HepG2 (cell line): ENCODE measurements around the gene DYRK2. TPM values are rescaled to one million over a fixed set of nuclear protein-coding genes. Genes with fewer than 3 reads are reported as not detected.

Source experiments
- ATAC-seq: fragments of 200-7000 bp; cut with Tn5 transposase; 3 replicates; pipeline ENCODE4 v1.9.1; 2020; ENCODE audit warnings: mild to moderate bottlenecking, moderate library complexity
- BruUV-seq: library from RNA; stranded (reverse); fragments of 400-500 nt; replicated peaks from 2 replicates; lab custom pipeline; 2021; lab: Mats Ljungman, UMichigan
- CTCF ChIA-PET: fragments of 300-600 bp; formaldehyde crosslinking; extraction: SDS; loops from one replicate; lab custom pipeline; 2021; ENCODE audit warnings: low total read pairs, inconsistent platforms, low intra/inter-chr PET ratio; lab: Yijun Ruan, JAX
- POLR2A ChIA-PET: fragments of 350-600 bp; sonication (Branson Sonifier 250); formaldehyde crosslinking; loops from one replicate; lab custom pipeline; 2020; ENCODE audit warnings: antibody characterized with exemption, inconsistent platforms; lab: Yijun Ruan, JAX
- DNase-seq: peaks from one replicate; pipeline ENCODE4 v3.0.0-alpha.2; 2015; ENCODE audit warnings: low spot score
- FAIRE-seq: peaks from 3 replicates; lab custom pipeline; 2011; peaks lifted over from hg19 to GRCh38; lab: Jason Lieb, UNC
- H2AFZ ChIP-seq: one replicate; pipeline ENCODE4 v1.6.1; 2011; ENCODE audit warnings: low read length, inconsistent platforms
- H3K27ac ChIP-seq: fragments of 300-600 bp; 3 replicates; pipeline ENCODE4 v1.8.0; 2011; ENCODE audit warnings: mixed run types, mild to moderate bottlenecking, mixed read lengths, low read length, inconsistent platforms; ENCODE audit not compliant: insufficient read depth; ENCODE audit errors: extremely low read length
- H3K27me3 ChIP-seq, 2 experiments: fragments of 200-600 bp in 1 of 2; 2 replicates in 1 of 2; 3 replicates in 1 of 2; pipeline versions ENCODE4 v1.6.0 to v1.8.0; 2011; ENCODE audit warnings: low read length in 2 of 2, mild to moderate bottlenecking in 2 of 2, moderate library complexity in 2 of 2, inconsistent platforms in 1 of 2; ENCODE audit not compliant: insufficient read depth in 2 of 2, control insufficient read depth in 1 of 2
- H3K36me3 ChIP-seq, 2 experiments: fragments of 200-600 bp in 1 of 2; replicated peaks in 1 of 2; 2 replicates in 1 of 2; 3 replicates in 1 of 2; pipeline versions ENCODE4 v1.5.1 to v1.8.0; 2011; ENCODE audit warnings: low read length in 2 of 2, inconsistent platforms in 1 of 2; ENCODE audit not compliant: insufficient read depth in 2 of 2, control insufficient read depth in 1 of 2
- H3K4me1 ChIP-seq: 2 replicates; pipeline ENCODE4 v1.5.1; 2012; ENCODE audit warnings: low read length, inconsistent platforms; ENCODE audit not compliant: insufficient read depth
- H3K4me2 ChIP-seq: 2 replicates; pipeline ENCODE4 v1.6.0; 2011; ENCODE audit warnings: low read depth, low read length, inconsistent platforms
- H3K4me3 ChIP-seq, 3 experiments: fragments of 200-600 bp in 1 of 3; sonication (generic), shearing (Covaris generic) in 1 of 3; replicated peaks in 1 of 3; 2 replicates each; pipeline ENCODE4 v1.5.1; 2011 to 2016; ENCODE audit warnings: low read length in 3 of 3, inconsistent platforms in 2 of 3, low read depth in 2 of 3, mild to moderate bottlenecking in 2 of 3, control low read depth in 1 of 3, mixed read lengths in 1 of 3; ENCODE audit not compliant: insufficient read depth in 1 of 3
- H3K79me2 ChIP-seq: one replicate; pipeline ENCODE4 v1.6.1; 2011; ENCODE audit warnings: low read length, inconsistent platforms; ENCODE audit not compliant: insufficient read depth
- H3K9ac ChIP-seq: 2 replicates; pipeline ENCODE4 v1.6.0; 2011; ENCODE audit warnings: mild to moderate bottlenecking, low read depth, low read length, inconsistent platforms; ENCODE audit not compliant: insufficient read depth
- H3K9me3 ChIP-seq: 2 replicates; pipeline ENCODE4 v1.5.1; 2012; ENCODE audit warnings: mild to moderate bottlenecking, low read length
- H4K20me1 ChIP-seq: 2 replicates; pipeline ENCODE4 v1.6.0; 2011; ENCODE audit warnings: inconsistent platforms, mild to moderate bottlenecking, low read length, moderate library complexity; ENCODE audit not compliant: insufficient read depth
- CBX2 ChIP-seq, 2 experiments: fragments of 200-600 bp in 1 of 2; sonication (generic); formaldehyde crosslinking in 1 of 2; IDR thresholded peaks; 2 replicates each; pipeline versions ENCODE4 v1.7.0 to v1.8.1; 2018 to 2022; ENCODE audit warnings: low read depth in 2 of 2, low read length in 1 of 2, mild to moderate bottlenecking in 1 of 2, missing genetic modification reagents in 1 of 2
- GPBP1L1 ChIP-seq: sonication (generic); formaldehyde crosslinking; IDR thresholded peaks from 2 replicates; pipeline ENCODE4 v1.5.0; 2020; ENCODE audit warnings: mild to moderate bottlenecking, missing genetic modification reagents
- HES4 ChIP-seq: sonication (generic); formaldehyde crosslinking; IDR thresholded peaks from 2 replicates; pipeline ENCODE4 v1.9.0; 2021; ENCODE audit warnings: mild to moderate bottlenecking, missing genetic modification reagents, borderline replicate concordance
- MTERF4 ChIP-seq: sonication (generic); formaldehyde crosslinking; IDR thresholded peaks from 2 replicates; pipeline ENCODE4 v1.8.0; 2023; ENCODE audit warnings: mild to moderate bottlenecking, missing genetic modification reagents
- XRCC5 ChIP-seq: fragments of 200-400 bp; formaldehyde crosslinking; optimal IDR thresholded peaks from 2 replicates; pipeline ENCODE3; 2017; ENCODE audit warnings: mild to moderate bottlenecking, low read length
- ZNF33A ChIP-seq: sonication (generic); formaldehyde crosslinking; IDR thresholded peaks from 2 replicates; pipeline ENCODE4 v1.5.1; 2020; ENCODE audit warnings: missing genetic modification reagents, mild to moderate bottlenecking, moderate library complexity, borderline replicate concordance
- ZNF350 ChIP-seq: sonication (generic); formaldehyde crosslinking; IDR thresholded peaks from 2 replicates; pipeline ENCODE4 v1.4.0; 2020; ENCODE audit warnings: mild to moderate bottlenecking, low read depth, missing genetic modification reagents, borderline replicate concordance
- WGBS: methylation state at CpG from one replicate; pipeline ENCODE4 v1.1.6; 2017; ENCODE audit warnings: low lambda C conversion rate; 5-methylcytosine and 5-hydroxymethylcytosine counted together
- in situ Hi-C: cut with HindIII; loops from 2 replicates; pipeline ENCODE4 v1.10.0; 2017; ENCODE audit warnings: low pct_unique_long_range_greater_than_20kb; ENCODE audit not compliant: extremely low pct_ligation_motif_present
- intact Hi-C: fragments of 100-400 bp; cut with micrococcal nuclease; formaldehyde crosslinking; loops from one replicate; pipeline ENCODE4 v1.10.0; 2022; ENCODE audit not compliant: unreplicated experiment
- polyA plus RNA-seq, 8 experiments: library from polyadenylated mRNA; depleted of rRNA in 3 of 8; stranded (reverse) in 7 of 8; unstranded in 1 of 8; fragments of >200 nt; fragmentation: Illumina TruSeq in 4 of 8; extraction: Trizol in 4 of 8; gene quantifications; 2 replicates each; pipeline versions ENCODE4 v1.2.1 to v1.2.3, GENCODE V29; 2011 to 2016; ENCODE audit warnings: low read depth in 4 of 8, missing spikeins in 1 of 8, mixed read lengths in 1 of 8; ENCODE audit not compliant: insufficient read depth in 1 of 8
- total RNA-seq, 5 experiments: library from RNA; depleted of rRNA; stranded (reverse); fragments of >200 nt; fragmentation: Illumina TruSeq; extraction: Trizol; gene quantifications; 2 replicates each; pipeline ENCODE4 v1.2.3, GENCODE V29; 2016; ENCODE audit warnings: low read depth in 1 of 5

Gene DYRK2
- total and polyA plus RNA-seq, 2 of the 13 experiments (the other 11 are each of a cell fraction or from before 2014, with no cell fraction given): 8.2 to 11.5 TPM

GRCh38 chr12:67645601-67646000, 2.9 kb upstream of the DYRK2 start:
- FAIRE-seq: no peak
- peaks cover 4% of the 10 kb centered on the region; the same call in 1 of the 2 replicates for H4K20me1 ChIP-seq
- H3K4me1 ChIP-seq: peaks cover 23% of the 10 kb centered on the region
- no peak for TF ChIP-seq XRCC5
- no peak for TF ChIP-seq GPBP1L1 (CRISPR knock-in tag)
- no peak for TF ChIP-seq HES4 (CRISPR knock-in tag)
- TF ChIP-seq ZNF33A (CRISPR knock-in tag): no peak
- TF ChIP-seq MTERF4 (CRISPR knock-in tag): no peak
- no peak overlapping the region for H3K4me3 ChIP-seq
- H3K4me2 ChIP-seq: no peak overlapping the region
- H3K36me3 ChIP-seq: no peaks in the 10 kb centered on the region
- peaks cover 8% of the 10 kb centered on the region for H3K79me2 ChIP-seq
- no peak overlapping the region for H3K27ac ChIP-seq
- CTCF ChIA-PET: no interaction called here
- H3K9me3 ChIP-seq: no peaks in the 10 kb centered on the region
- H3K9ac ChIP-seq: no peak overlapping the region
- H2AFZ ChIP-seq: no peak overlapping the region
- no peak for ATAC-seq
- intact Hi-C loops (no loop called here), in situ Hi-C loops (no loop called here)
- no TSS peak for BruUV-seq
- POLR2A ChIA-PET: no interaction called here
- DNase-seq: no peak
- 0 out of 5 replicates have a peak, but pooled peaks cover 0 to 3% of the 10 kb centered on the region in 2 experiments for H3K27me3 ChIP-seq

- no peak overlapping the region for H3K4me3 ChIP-seq
- H3K9me3 ChIP-seq: no peaks in the 10 kb centered on the region
- no peak overlapping the region for H3K27ac ChIP-seq
- H3K9ac ChIP-seq: no peak overlapping the region
- peaks cover 35% of the 10 kb centered on the region for H3K4me1 ChIP-seq
- no peak overlapping the region for H3K4me2 ChIP-seq
- H3K27me3 ChIP-seq: 0 out of 5 replicates have a peak, but pooled peaks cover 0 to 3% of the 10 kb centered on the region in 2 experiments
- ChIA-PET POLR2A (no interaction called here), CTCF (no interaction called here)
- peaks cover 20% of the 10 kb centered on the region for H3K79me2 ChIP-seq
- no peak overlapping the region for H2AFZ ChIP-seq
- no peaks in the 10 kb centered on the region for H3K36me3 ChIP-seq
- no peak for FAIRE-seq
- peaks cover 8% of the 10 kb centered on the region; the same call in 1 of the 2 replicates for H4K20me1 ChIP-seq
- 87% methylated on average over 4 of the region's 4 CpGs for WGBS
- in situ Hi-C loops (no loop called here), intact Hi-C loops (loop anchor here (1.0 to 2.0 kb wide), 2 partner anchors 64 to 102 kb away; no protein-coding TSS in a partner anchor)
- BruUV-seq: no TSS peak
- no peak for ATAC-seq
- no peak for DNase-seq
- TF ChIP-seq ZNF350 (CRISPR knock-in tag) (no peak), CBX2 (IDR thresholded peaks at IDR 0.05; ENCODE audit: low read depth, low read length) (peak; percentile 65; the same call in 1 of the 2 replicates), CBX2 (CRISPR knock-in tag; IDR thresholded peaks at IDR 0.05; ENCODE audit: low read depth) (no peak)
Observed at GRCh38 chr12:67646775-67647174, 1.8 kb upstream of the DYRK2 start.
